Measurements from ENCODE around the gene ERBB4. TPM values are rescaled to one million over a fixed set of nuclear protein-coding genes. Genes with fewer than 3 reads are reported as not detected.

Gene ERBB4
- total and polyA plus RNA-seq, 10 of the 15 experiments (the other 5 are each of a cell fraction or from before 2014, with no cell fraction given) = under 0.01 to 0.23 (median 0.01) TPM; not detected in 4

DNA sequence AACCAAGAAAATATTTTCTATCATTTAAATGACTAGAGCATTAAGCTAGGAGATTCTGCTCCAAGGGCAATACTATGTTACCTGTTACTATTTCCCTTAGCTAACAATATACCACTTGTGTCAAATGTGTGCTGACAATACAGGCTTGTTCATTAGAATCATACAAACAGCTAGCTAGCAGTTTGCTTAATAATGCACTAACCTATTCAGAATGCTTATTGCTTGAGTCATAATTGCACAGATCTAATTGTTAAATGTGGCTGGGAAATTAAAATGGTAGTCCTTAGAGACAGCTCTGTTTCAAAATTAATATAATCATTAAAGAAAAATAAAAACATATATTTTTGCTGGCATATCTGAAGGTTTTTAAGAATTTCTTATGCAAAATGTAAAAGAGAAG is 344.2 kb downstream of the ERBB4 start:
- DNase-seq (ENCODE audit: low read depth, low spot score) = no peak
- RAD21 ChIA-PET (ENCODE audit: unreplicated experiment) = no interaction called here
- SMC1A ChIA-PET (ENCODE audit: uncharacterized antibody, unreplicated experiment) = interaction anchor here (1.3 kb wide), 1 partner anchor 189 kb away, joined by 3 read pairs; no protein-coding TSS in a partner anchor
- no peaks in the 10 kb centered on the region for H3K36me3 ChIP-seq (ENCODE audit: control insufficient read depth in 2 of 2, insufficient read depth in 2 of 2, low read length in 1 of 2)
- in situ Hi-C loops (cut with MboI) = no loop called here
- H3K27me3 ChIP-seq (replicated peaks in 1 of 2; ENCODE audit: control insufficient read depth in 2 of 2, insufficient read depth in 2 of 2, low read length in 1 of 2) = no peaks in the 10 kb centered on the region
- H3K9me3 ChIP-seq (replicated peaks; ENCODE audit: control insufficient read depth, insufficient read depth, low read length) = no peaks in the 10 kb centered on the region
- no peaks in the 10 kb centered on the region for H3K4me1 ChIP-seq (ENCODE audit: control insufficient read depth, insufficient read depth, low read length)
- POLR2A ChIA-PET = interaction anchor here (0.6 kb wide), 1 partner anchor 93 kb away, joined by 4 read pairs; no protein-coding TSS in a partner anchor
- H3K9ac ChIP-seq (ENCODE audit: control insufficient read depth, insufficient read depth, low read length) = no peak overlapping the region
- no peak overlapping the region for H3K27ac ChIP-seq (ENCODE audit: control insufficient read depth, insufficient read depth)
- H3K4me3 ChIP-seq = no peak overlapping the region
- intact Hi-C loops (cut with micrococcal nuclease; ENCODE audit: unreplicated experiment) = no loop called here
- H4K20me1 ChIP-seq (ENCODE audit: control insufficient read depth, insufficient read depth) = no peaks in the 10 kb centered on the region
- CTCF ChIA-PET = interaction anchor here (1.2 kb wide), 1 partner anchor 448 kb away, joined by 3 read pairs; no protein-coding TSS in a partner anchor
- H2AFZ ChIP-seq (ENCODE audit: control insufficient read depth, low read depth, low read length) = no peak overlapping the region
- FAIRE-seq = no peak
- BruUV-seq (replicated peaks) = no TSS peak
- no peak for ATAC-seq
- no peaks in the 10 kb centered on the region for H3K79me2 ChIP-seq (ENCODE audit: control insufficient read depth, insufficient read depth, low read length)
- H3K4me2 ChIP-seq (ENCODE audit: control insufficient read depth, insufficient read depth) = no peak overlapping the region
- no peak for TF ChIP-seq ZBTB40 (IDR thresholded peaks at IDR 0.05; ENCODE audit: borderline replicate concordance)
- TF ChIP-seq SRF (IDR thresholded peaks at IDR 0.05; ENCODE audit: low read depth in 2 of 2, low read length in 2 of 2) = no peak
- no peak for TF ChIP-seq TCF3 (IDR thresholded peaks at IDR 0.05; ENCODE audit: borderline replicate concordance, insufficient read depth, low read depth, low read length)
- no peak for TF ChIP-seq CHD2 (IDR thresholded peaks at IDR 0.05; ENCODE audit: borderline replicate concordance, low read depth, low read length)
- no peak for TF ChIP-seq ATF7 (IDR thresholded peaks at IDR 0.05; ENCODE audit: low read depth)
- TF ChIP-seq NFXL1 (IDR thresholded peaks at IDR 0.05; ENCODE audit: borderline replicate concordance) = no peak
- TF ChIP-seq ZNF274 (IDR thresholded peaks at IDR 0.05; ENCODE audit: insufficient read depth, insufficient read length) = no peak
- no peak for TF ChIP-seq PAX5 (IDR thresholded peaks at IDR 0.05; ENCODE audit: borderline replicate concordance, low read depth, low read length)
- TF ChIP-seq ZBTB11 (CRISPR knock-in tag; IDR thresholded peaks at IDR 0.05) = no peak
- TF ChIP-seq PRDM15 (CRISPR knock-in tag; IDR thresholded peaks at IDR 0.05) = no peak
- no peak for TF ChIP-seq SUZ12 (IDR thresholded peaks at IDR 0.05; ENCODE audit: unreplicated experiment)
- no peak for TF ChIP-seq SMAD5 (IDR thresholded peaks at IDR 0.05; ENCODE audit: low read depth)
- no peak for TF ChIP-seq SIN3A (IDR thresholded peaks at IDR 0.05; ENCODE audit: low read depth, low read length)
- no peak for TF ChIP-seq NR2F1 (conservative IDR thresholded peaks at IDR 0.05)
- TF ChIP-seq RELA (IDR thresholded peaks at IDR 0.05; ENCODE audit: borderline replicate concordance, partially characterized antibody) = no peak
